CD4-positive, alpha-beta T cell (primary cell): ENCODE results near the gene WDR27. TPM values are rescaled to one million over a fixed set of nuclear protein-coding genes. Genes with fewer than 3 reads are reported as not detected.

Experiments used
- ATAC-seq: fragments of 200-7000 bp; cut with Tn5 transposase; one replicate; pipeline ENCODE4 v1.10.0; 2022; ENCODE audit warnings: mild to moderate bottlenecking; ENCODE audit not compliant: poor library complexity
- CTCF ChIA-PET: fragments of 350-600 bp; sonication (Branson Sonifier 250); formaldehyde crosslinking; loops from one replicate; lab custom pipeline; 2021; ENCODE audit warnings: antibody characterized with exemption, inconsistent platforms; lab: Charles Lee
- POLR2A ChIA-PET: fragments of 350-600 bp; sonication (Branson Sonifier 250); formaldehyde crosslinking; loops from one replicate; lab custom pipeline; 2021; ENCODE audit warnings: antibody characterized with exemption, inconsistent platforms; lab: Charles Lee
- DNase-seq, 14 experiments: peaks; one replicate each; pipeline ENCODE4 v3.0.0-alpha.2; 2013 to 2020; ENCODE audit warnings: mixed read lengths in 2 of 14
- H3K27ac ChIP-seq, 2 donors: one replicate each; pipeline versions ENCODE4 v1.5.1 to v1.7.0; 2013; ENCODE audit warnings: low read length in 2 of 2, low read depth in 1 of 2, mild to moderate bottlenecking in 1 of 2
- H3K27me3 ChIP-seq, 2 experiments: 1 replicate in 1 of 2; 2 replicates in 1 of 2; pipeline versions ENCODE4 v1.6.1 to v1.7.0; 2013; ENCODE audit warnings: low read length in 2 of 2, control low read depth in 1 of 2, mild to moderate bottlenecking in 1 of 2, moderate library complexity in 1 of 2; ENCODE audit not compliant: insufficient read depth in 2 of 2, control insufficient read depth in 1 of 2
- H3K36me3 ChIP-seq: one replicate; pipeline ENCODE4 v1.6.1; 2013; ENCODE audit warnings: low read length, control low read depth; ENCODE audit not compliant: insufficient read depth
- H3K4me1 ChIP-seq: one replicate; pipeline ENCODE4 v1.6.1; 2013; ENCODE audit warnings: low read length, control low read depth; ENCODE audit not compliant: insufficient read depth
- H3K4me3 ChIP-seq: one replicate; pipeline ENCODE4 v1.5.1; 2013; ENCODE audit warnings: mild to moderate bottlenecking, low read length, moderate library complexity
- H3K9me3 ChIP-seq, 2 experiments: 1 replicate in 1 of 2; 2 replicates in 1 of 2; pipeline versions ENCODE4 v1.6.1 to v1.7.0; 2013; ENCODE audit warnings: low read length in 2 of 2, mild to moderate bottlenecking in 2 of 2, control low read depth in 1 of 2, moderate library complexity in 1 of 2; ENCODE audit not compliant: control insufficient read depth in 1 of 2, insufficient read depth in 1 of 2
- H3K27ac Mint-ChIP-seq: one replicate; pipeline ENCODE4 v1.8.0; 2020; ENCODE audit warnings: mixed read lengths
- H3K27me3 Mint-ChIP-seq: one replicate; pipeline ENCODE4 v1.8.0; 2021; ENCODE audit warnings: mixed read lengths
- H3K36me3 Mint-ChIP-seq: one replicate; pipeline ENCODE4 v1.8.0; 2021; ENCODE audit warnings: low read depth, mixed read lengths
- H3K4me1 Mint-ChIP-seq: one replicate; pipeline ENCODE4 v1.8.0; 2021; ENCODE audit warnings: low read depth, mixed read lengths
- H3K4me3 Mint-ChIP-seq: one replicate; pipeline ENCODE4 v1.8.0; 2020; ENCODE audit warnings: mild to moderate bottlenecking, mixed read lengths
- H3K9me3 Mint-ChIP-seq: one replicate; pipeline ENCODE4 v1.8.0; 2020; ENCODE audit warnings: mixed read lengths
- CTCF ChIP-seq: fragments of 200-600 bp; IDR thresholded peaks from one replicate; pipeline ENCODE4 v1.8.0; 2022; ENCODE audit warnings: antibody characterized with exemption, mild to moderate bottlenecking
- intact Hi-C, 2 experiments: fragments of 100-400 bp; cut with DNase I in 1 of 2; cut with micrococcal nuclease in 1 of 2; formaldehyde crosslinking; loops; one replicate each; pipeline versions ENCODE4 v1.15.1 to v1.9.0; 2023 to 2025; cut with DNase I, micrococcal nuclease
- total RNA-seq, 174 experiments: library from RNA in 2 of 174; stranded (reverse) in 2 of 174; gene quantifications; one replicate each; pipeline ENCODE4 v1.2.3 and lab custom pipeline; 2021 to 2026

WDR27 gene
- total RNA-seq, 2 experiments from 2014 or later, result 22.0 to 23.5 TPM

DNA sequence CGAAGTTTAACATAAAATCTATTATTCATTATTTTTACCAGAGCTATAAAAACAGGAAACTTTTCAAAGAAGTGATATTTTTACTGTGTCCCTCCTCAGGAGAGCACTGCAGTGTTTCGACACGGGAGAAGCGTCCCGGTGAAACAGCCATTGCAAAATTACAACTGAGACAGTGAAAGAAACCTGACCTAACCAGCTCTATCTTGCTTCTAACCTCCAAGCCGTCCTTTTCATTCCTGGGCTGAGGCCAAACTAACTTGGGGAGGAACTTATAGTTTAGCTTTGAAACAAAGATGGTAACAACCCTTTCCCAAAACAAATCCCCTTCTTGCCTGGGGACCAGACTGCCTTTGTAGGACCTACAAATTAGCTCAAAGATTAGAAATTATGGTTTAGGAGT, 79.2 kb downstream of the WDR27 start:
- DNase-seq (no peak), ATAC-seq (no peak)
- Histone ChIP-seq H3K36me3 (no peaks in the 10 kb centered on the region), H3K9me3 (peaks cover 0 to 4% of the 10 kb centered on the region in 2 experiments), H3K27ac (no peak overlapping the region), H3K4me1 (no peaks in the 10 kb centered on the region), H3K4me3 (no peak overlapping the region), H3K27me3 (no peaks in the 10 kb centered on the region)
- H3K9me3 Mint-ChIP-seq, result no peaks in the 10 kb centered on the region
- ChIA-PET POLR2A (no interaction called here), CTCF (no interaction called here)
- no peak overlapping the region for H3K27ac Mint-ChIP-seq
- H3K4me1 Mint-ChIP-seq, result no peaks in the 10 kb centered on the region
- no peaks in the 10 kb centered on the region for H3K27me3 Mint-ChIP-seq
- intact Hi-C loops, result no loop called here
- H3K36me3 Mint-ChIP-seq, result peaks cover 15% of the 10 kb centered on the region
- H3K4me3 Mint-ChIP-seq, result no peak overlapping the region
- TF ChIP-seq CTCF, result no peak

DNA sequence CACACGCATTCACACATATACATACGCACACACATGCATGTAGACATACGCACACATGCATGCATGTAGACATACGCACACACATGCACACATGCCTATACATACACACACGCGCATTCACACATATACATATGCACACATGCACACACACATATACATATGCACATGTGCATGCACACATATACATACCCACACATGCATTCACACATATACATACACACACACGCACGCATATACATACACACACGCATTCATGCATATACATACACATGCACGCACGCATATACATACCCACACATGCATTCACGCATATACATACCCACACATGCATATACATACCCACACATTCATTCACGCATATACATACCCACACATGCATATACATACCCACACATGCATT, 80.5 kb downstream of the WDR27 start:
- no peak for DNase-seq

DNA sequence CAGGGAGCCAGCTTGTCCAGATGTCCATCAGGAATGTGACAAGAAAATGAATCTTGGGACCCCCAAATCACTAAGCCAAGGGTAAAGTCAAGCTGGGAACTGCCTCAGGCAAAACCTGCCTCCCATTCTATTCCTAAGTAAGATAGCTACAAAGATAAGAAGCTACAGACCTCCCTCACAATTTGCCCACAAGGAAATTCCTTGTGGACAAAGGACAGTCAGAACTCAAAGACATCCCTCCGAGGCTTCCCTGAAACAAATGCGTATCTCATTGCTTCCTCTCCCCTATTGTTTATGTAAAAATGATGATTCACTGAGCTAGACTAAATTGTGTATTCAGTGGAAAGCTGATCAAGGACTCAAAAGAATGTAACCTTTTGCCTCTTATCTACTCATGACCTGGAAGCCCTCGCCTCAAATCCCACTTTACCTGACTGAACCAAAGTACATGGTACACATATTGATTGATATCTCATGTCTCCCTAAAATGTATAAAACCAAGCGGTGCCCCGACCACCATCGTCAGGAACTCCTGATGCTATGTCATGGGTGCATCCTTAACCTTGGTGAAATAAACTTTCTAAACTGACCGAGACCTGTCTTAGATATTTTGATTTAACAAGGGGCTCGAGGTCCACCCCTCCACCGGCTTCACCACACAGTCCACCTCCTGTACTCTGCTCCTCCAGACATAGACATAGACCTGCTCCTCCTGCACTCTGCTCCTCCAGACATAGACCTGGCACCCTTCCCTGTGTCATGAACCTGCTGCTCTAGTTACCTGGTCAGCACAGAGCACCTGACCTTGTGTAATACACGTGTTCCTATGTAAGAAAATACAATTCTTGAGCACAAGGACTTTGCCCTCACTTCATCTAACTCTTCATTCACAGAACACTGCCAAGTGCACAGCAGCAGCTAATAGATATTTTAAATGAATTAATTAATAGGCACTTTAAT, 81.4 kb downstream of the WDR27 start:
- ChIA-PET CTCF (no interaction called here), POLR2A (no interaction called here)
- no peak overlapping the region for H3K27ac Mint-ChIP-seq
- no peaks in the 10 kb centered on the region for H3K4me1 Mint-ChIP-seq
- H3K4me3 Mint-ChIP-seq, result no peak overlapping the region
- no peak for DNase-seq
- H3K9me3 Mint-ChIP-seq, result peaks cover 6% of the 10 kb centered on the region
- Histone ChIP-seq H3K27me3 (no peaks in the 10 kb centered on the region), H3K4me1 (no peaks in the 10 kb centered on the region), H3K36me3 (no peaks in the 10 kb centered on the region), H3K4me3 (no peak overlapping the region), H3K9me3 (peaks cover 0 to 9% of the 10 kb centered on the region in 2 experiments), H3K27ac (no peak overlapping the region)
- TF ChIP-seq CTCF, result no peak
- no peaks in the 10 kb centered on the region for H3K27me3 Mint-ChIP-seq
- no peak for ATAC-seq
- H3K36me3 Mint-ChIP-seq, result peaks cover 6% of the 10 kb centered on the region
- intact Hi-C loops, result no loop called here

More for the DNA sequence above, 80.5 kb downstream of the WDR27 start:
- intact Hi-C loops, result no loop called here
- no peaks in the 10 kb centered on the region for H3K4me1 ChIP-seq
- H3K36me3 ChIP-seq, result no peaks in the 10 kb centered on the region
- peaks cover 6% of the 10 kb centered on the region for H3K36me3 Mint-ChIP-seq
- no peaks in the 10 kb centered on the region for H3K4me1 Mint-ChIP-seq
- no peak for ATAC-seq
- H3K9me3 ChIP-seq, result peaks cover 0 to 5% of the 10 kb centered on the region in 2 experiments
- H3K4me3 ChIP-seq, result no peak overlapping the region
- CTCF ChIA-PET, result no interaction called here
- no peaks in the 10 kb centered on the region for H3K27me3 ChIP-seq
- H3K4me3 Mint-ChIP-seq, result no peak overlapping the region
- TF ChIP-seq CTCF, result no peak
- H3K27ac ChIP-seq, result no peak overlapping the region
- H3K27me3 Mint-ChIP-seq, result no peaks in the 10 kb centered on the region
- no peak overlapping the region for H3K27ac Mint-ChIP-seq
- peaks cover 2% of the 10 kb centered on the region for H3K9me3 Mint-ChIP-seq
- POLR2A ChIA-PET, result no interaction called here
